HG02973 (cell line): ENCODE results near the gene MED10.

Experiments used
- ATAC-seq: cut with Tn5 transposase; IDR thresholded peaks from one replicate; pipeline ENCODE4 v1.9.1; 2021; ENCODE audit warnings: moderate library complexity; ENCODE audit not compliant: unreplicated experiment

The MED10 gene

GRCh38 chr5:6399980-6400910, 21.9 kb upstream of the MED10 start:
- no peak for ATAC-seq

GRCh38 chr5:6398570-6399230, 20.4 kb upstream of the MED10 start:
- ATAC-seq, result no peak

DNA sequence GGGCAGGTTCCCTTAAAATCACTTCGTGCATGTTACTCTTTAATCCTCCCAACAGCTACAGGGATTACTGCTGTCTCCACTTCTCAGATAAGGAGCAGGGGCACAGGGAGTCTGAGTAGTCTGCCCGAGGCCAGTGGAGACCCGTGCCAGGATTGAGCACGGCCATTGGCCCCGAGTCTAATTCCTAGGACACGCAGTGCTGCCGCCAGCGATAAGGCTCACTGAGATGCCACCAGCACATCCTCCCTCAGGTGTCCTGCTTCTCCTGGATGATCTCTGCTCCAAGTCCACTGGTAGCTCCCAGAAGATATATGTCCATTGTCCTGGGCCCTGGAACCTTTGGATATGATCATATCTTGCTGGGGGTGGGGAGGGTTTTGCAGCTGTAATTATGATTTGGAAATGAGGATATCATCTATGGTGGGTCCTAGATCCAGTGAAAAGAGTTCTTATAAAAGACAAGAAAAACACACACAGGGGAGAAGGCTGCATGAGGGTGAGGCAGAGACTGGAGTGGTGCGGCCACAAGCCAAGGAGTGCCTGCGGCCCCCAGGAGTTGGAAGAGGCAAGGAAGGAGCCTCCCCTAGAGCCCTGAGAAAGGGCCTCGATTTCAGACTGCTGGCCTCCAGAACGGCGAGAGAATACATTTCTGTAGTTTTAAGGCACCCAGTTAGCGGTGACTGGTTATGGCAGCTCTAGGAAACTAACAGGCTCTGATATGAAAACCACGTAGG, 19.4 kb upstream of the MED10 start:
- no peak for ATAC-seq

- ATAC-seq, result no peak
Measured at GRCh38 chr5:6396836-6397535, 18.6 kb upstream of the MED10 start.

GRCh38 chr5:6396043-6396442, 17.7 kb upstream of the MED10 start:
- ATAC-seq, result no peak

DNA sequence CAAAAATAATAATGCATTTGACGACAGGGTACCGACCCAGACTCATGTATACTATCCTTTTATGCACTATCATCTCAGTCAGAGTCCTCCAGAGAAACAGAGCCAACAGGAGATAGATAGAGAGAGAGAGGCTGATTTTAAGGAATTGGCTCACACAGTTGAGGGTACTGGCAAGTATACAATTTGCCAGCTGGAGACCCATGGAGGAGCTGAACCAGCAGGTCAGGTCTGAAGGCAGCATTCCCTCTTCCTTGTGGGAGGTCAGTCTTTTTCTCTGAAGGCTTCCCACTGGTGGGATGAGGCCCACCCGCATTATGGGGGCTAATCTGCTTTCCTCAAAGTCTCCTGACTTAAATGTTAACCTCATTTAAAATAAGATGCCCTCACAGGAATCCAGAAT, 17.3 kb upstream of the MED10 start:
- ATAC-seq, result no peak

GRCh38 chr5:6395102-6395445, 16.7 kb upstream of the MED10 start:
- no peak for ATAC-seq

DNA sequence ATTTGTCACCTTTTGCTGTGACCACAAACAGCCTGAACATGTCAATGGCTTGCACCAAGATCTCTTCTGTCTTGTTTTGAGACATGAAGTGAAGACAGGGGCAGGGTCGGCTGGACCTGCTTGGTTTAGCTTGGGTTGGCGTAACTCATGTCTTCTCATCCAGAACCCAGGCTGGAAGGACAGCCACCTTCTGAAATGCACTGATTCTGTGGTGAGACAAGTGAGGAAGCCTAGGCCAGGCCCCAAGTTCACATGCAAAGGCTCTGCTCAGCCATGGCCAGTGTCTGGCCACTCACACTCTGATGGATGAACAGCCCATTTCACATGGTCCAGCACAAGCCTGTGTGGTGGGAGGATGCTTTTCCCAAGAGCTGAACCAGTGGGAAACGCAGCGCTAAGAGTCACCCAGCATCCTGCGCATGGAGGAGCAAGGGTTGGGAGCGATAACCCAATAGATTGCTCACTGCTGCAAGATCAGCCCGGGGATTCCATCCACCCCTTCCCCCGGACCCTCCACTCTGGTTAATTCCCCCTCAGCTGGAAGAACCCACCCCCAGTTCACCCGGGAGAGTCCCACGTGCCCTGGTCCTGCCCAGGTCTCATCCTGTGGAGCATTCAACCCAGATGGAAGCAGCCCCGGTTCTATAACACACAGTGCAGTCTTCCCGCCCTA, 16.2 kb upstream of the MED10 start:
- no peak for ATAC-seq

DNA sequence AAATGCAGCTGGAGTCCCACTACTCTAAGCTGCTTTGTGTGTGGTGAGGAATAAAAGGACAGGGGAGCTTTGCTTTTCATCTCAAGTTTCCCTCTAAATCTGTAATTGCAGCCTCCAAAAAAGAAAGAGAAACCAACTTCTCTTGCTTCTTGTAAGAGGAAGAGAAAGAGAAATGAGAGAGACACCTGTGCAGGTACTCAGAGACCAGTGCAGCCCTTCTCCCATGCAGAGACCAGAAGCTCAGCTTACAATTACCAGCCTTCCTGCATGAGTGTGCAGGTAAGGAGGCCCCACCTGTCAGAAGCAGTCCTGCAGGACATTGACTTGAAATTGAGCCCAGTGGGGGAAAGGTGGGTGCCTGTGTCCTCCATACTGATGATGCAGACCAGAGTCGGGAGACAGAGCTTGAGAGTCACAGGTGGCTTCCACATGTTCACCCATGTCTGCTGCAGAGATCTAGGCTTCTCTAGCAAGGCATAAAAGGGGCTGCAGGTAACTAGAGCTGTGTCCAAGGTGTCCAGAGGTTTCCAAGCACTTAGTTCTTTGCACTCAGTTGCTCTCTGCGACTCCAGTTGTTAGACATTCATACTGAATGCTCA, 15.3 kb upstream of the MED10 start:
- no peak for ATAC-seq

GRCh38 chr5:6392561-6392960, 14.2 kb upstream of the MED10 start:
- ATAC-seq, result no peak

DNA sequence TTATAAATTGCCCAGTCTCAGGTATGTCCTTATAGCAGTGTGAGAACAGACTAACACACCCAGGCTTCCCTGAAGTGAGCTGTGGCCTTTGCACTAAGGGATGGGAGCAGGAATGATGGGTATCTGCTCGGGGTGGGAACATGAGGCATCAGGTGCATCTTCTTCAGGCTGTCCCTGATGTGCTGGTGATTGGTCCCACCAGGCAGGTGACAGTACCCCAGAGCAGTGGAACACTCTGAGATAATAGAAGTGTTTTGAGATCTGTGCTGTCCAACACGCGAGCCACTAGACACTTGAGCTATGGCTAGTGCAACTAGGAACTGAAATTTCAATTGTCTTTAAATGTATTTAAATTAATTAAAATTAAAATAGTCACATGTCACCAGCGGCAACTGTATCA, 12.8 kb upstream of the MED10 start:
- ATAC-seq, result no peak

- ATAC-seq, result no peak
Measured at GRCh38 chr5:6389946-6390530, 11.7 kb upstream of the MED10 start.

GRCh38 chr5:6389397-6389796, 11.1 kb upstream of the MED10 start:
- ATAC-seq, result no peak

GRCh38 chr5:6387970-6388369, 9.6 kb upstream of the MED10 start:
- no peak for ATAC-seq

DNA sequence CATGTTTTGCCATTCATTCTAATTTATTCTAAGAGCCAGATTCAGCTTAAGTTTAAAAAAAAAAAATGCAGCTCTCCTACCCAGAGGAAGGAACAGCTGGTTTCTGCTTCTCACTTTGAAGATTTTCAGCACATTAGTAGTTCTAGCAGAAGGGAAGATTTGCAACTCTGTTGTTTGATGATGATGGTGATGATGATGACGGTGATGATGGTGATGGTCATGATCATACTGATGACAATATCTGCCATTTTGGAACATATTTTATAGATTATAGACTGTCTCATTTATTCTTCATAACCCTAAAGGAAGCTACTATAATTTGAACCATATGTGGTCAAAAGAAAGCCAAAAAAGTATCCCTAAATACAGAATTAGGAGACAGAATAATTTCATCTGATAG, 7.9 kb upstream of the MED10 start:
- no peak for ATAC-seq

GRCh38 chr5:6384856-6385255, 6.5 kb upstream of the MED10 start:
- ATAC-seq, result no peak

- ATAC-seq, result no peak
Measured at GRCh38 chr5:6383376-6383775, 5.0 kb upstream of the MED10 start.

GRCh38 chr5:6379246-6379645, 899 bp upstream of the MED10 start:
- no peak for ATAC-seq

DNA sequence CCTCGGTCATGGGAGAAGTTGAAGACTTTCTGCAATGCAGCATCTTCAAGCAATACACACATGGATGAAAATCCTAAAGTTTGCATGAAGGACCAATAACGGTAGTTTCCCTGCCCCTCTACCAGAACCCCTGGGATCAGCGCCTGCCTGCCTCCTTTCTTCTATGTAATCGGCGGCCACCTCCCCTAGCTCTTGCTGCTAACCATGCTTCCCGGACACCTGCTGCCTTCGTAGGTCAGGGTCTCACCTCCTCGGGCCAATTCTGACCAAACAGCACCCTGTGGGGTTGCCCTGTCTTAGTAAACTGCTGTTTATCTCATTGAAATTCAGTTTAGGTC, 388 bp upstream of the MED10 start:
- no peak for ATAC-seq

- no peak for ATAC-seq
Measured at GRCh38 chr5:6377582-6377904, 804 bp downstream of the MED10 start.
